Measurements from ENCODE around the gene ARMC7.

ARMC7 gene

DNA sequence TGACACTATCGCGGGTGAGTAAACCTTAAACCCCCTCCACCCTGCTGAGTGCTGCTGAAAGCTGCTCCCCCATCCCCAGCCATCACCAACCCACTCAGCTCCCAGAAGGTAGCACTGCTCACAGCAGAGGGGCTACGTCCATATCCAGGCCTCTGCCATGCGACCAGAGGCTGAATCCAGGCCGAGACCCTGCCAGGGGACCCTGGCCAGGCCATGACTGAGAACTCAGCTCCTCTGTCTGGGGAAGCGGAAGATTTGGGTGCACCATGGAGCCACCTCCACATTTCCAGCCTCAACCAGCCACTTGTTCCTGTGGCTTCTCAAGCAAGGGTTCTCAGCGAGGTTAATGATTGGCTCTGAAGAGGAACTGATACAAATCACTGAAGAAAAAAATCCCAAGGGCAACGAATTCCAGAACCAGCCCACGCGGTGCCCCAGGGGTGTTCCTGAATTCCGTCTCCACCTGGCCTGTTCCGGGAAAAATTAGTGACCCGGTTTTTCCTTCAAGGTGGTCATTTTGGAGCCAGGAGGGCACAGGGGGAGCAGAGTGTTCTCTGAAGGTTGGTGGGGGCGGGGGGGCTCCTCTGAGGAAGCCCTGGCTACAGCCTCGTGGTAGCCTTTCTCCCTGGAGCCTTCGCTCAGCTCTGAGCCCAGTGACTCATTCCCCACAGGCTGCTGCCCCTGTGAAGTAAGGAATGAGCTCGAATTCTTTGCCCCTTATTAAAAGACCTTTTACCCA is 31.3 kb upstream of the ARMC7 start:
- DNase-seq (ENCODE audit: low read depth), result no peak

DNA sequence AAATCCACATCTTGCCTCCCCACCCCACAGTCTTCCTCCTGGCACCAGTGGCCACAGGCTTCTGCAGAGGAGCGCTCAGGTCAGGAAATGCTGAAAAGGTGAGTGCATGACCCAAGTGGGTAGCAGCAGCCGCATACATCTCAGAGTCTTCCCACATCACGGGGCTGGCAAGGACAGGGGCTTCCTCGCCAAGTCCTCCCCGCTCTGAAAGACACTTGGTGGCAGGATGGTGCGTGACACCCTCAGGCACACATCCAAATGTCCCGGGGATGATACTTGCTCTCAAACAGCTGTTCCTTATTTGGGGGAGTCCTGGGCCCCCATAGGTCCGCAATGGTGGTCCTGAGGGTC is 30.8 kb upstream of the ARMC7 start:
- no peak for DNase-seq (ENCODE audit: low read depth)

DNA sequence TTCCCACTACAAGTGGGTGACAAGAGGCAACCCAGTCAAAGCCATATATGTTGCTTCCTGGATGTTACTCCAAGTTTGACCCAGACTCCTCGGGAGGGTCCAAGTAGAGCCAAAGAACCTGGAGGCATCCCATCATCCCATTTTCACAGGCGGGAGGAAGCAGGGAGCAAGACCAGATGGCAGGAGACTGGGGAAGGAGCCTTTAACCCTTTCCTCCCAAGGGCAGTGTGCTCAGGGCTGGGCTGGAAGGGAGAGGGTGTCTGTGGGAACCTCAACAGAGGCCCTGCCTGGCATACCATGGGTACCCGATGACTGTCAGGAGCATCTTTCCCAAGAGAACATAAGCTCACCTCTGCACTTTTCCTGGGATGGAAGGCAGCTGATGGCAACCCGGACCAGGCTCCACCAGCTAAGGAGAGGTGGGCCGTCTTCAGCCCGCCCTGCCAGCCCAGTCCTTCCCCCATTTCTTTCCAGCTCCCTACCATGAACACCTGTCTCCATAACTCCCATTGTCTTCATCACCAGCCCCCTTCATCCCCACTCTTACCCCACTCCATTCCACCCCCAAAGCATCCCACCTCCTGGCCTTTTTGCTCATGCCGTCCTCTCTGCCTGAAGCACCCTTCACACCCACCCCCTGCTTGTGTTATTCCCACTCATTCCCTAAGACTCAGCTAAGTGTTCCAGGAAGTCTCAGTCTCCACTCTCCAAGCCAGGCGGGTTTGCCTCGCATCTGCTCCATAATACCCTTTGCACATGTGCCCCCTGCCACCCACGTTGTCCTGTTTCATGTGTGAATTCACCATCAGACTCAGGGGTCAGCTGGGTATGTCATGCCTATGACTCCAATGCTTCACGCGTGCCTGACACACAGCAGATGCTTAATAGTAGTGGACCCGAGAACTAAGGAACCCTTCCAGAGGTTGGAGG is 27.9 kb upstream of the ARMC7 start:
- DNase-seq (ENCODE audit: low read depth), result no peak

DNA sequence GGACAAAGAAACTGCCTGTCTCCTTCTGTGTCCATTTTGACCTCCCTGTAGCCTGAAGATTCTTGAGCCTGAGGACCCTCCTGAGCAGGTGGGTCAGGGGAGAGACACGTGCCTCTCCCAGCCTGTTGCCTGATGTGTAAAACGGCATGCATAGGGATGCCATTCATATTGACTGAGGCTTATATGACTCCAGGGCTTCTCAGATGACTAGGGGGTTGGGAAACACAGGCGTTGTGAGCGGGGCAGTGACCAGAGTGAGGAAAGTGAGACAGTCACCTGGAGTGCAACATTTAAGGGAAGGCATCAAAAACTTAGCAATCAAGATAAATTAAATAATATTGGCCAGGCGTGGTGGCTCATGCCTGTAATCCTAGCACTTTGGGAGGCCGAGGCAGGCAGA is 27.1 kb upstream of the ARMC7 start:
- no peak for DNase-seq (ENCODE audit: low read depth)

DNA sequence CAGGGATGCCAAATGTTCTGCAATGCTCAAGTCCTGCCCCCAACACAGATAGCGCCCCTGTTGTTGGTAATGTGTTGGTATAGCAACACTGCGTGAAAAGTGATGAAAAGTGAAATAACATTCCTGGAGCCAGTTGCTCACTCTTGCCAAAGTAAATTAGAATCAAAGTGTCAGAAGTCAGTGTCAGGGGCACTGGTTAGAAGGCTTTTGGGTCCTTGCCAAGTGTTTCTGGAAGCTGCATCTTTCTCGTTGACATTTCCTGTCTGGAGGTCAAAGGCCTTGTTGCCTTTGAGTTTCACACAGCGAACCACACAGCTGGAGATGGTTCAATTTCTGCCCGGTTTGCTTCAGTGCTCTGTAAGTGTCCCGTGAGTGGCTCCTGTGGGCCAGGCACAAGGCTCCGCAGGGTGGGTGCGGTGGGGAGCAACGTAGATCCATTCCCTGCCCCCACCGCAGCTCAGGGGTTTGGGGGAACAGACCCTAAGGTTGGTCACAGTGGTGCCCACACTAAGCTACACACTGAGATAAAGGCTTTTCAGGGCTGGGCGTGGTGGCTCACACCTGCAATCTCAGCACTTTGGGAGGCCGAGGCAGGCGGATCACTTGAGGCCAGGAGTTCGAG is 25.6 kb upstream of the ARMC7 start:
- no peak for DNase-seq (ENCODE audit: low read depth)

DNA sequence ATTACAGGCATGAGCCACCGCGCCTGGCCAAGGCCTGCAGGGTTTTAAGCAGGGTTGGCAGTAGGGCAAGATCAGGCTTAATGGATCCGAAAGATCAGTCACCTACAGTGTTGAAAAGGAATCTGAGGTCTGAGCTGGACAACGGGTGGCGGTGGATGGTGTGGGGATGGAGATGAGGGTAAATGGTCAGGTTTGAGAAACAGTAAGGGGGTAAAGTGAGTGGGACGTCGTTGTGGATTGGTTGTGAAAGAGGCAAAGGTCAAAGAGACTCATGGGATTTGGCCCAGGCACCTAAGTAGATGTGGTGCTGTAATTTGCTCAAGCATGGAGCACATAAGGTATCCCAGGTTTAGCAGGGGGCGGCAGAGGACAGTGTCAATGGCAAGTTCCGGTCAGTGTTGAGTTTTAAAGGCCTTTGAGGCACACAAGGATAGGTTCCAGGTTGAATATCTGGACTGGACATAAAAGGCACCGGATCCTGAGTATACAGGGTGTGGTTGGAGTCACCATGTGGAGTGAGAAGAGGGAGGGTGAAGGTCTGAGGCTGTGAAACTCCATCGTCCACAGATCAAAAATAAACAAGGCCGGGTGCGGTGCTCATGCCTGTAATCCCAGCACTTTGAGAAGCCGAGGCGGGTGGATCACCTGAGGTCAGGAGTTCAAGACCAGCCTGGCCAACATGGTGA is 23.1 kb upstream of the ARMC7 start:
- DNase-seq (ENCODE audit: low read depth), result no peak

DNA sequence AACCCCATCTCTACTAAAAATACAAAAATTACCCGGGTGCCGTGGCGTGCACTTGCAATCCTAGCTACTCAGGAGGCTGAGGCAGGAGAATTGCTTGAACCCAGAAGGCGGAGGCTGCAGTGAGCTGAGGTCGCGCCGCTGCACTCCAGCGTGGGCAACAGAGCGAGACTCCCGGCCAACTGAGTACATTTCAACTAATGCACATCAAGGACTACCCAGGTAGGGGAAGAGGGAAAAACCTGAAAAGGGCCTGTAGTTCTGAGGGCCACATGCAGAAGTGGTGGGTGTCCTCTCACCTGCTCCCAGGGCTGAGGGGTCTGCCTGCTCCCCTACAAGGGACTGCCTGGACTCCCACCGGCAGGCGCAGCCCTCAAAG is 22.6 kb upstream of the ARMC7 start:
- DNase-seq (ENCODE audit: low read depth), result no peak

DNA sequence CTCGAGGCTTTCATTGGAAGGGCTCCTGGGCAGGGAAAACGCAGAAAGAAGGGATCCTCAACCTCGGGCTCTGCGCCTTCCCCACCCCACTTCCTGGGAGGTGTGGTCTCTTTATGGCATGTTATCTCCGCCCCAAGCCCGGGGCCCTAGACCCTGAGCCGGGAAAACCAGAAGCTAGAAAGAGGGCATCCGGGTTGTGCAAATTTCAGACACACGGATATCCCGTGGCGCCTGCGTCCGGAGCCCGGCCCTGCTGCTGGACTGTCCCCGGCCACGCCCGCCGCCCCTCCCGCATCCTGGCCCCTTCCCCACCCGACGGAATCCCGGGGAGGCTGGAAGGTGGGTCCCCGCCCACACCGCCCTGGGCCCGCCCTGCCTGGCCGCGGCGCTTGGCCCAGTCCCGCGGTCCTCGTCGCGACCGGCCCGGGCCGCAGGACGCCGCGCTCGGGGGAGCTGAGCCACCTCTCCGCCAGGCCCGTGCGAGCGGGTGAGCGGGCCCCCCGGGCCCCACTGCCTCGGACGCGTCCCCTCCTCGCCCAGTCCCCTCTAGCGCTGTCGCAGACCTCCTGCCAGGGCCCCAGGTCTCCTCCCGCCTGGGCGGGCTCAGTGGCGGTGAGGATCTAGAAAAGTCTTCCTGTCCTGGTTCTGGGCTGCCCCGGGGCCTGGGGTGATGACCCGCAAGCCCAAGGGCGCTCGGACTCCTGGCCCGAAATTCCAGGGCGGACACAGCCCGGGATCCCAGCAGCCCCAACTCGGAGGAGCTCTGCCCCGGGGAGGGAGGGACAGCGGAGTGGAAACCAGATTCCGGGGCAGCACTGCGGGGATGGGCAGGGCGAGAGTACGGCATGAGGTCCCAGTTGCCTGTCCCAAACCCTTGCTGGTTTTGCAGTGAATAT is 22.0 kb upstream of the ARMC7 start, which contains the start of gene SLC16A5:
Gene SLC16A5, plus strand, starts transcription at position 397 of the 896 bp plus-strand sequence. CDS start 5,683 bp downstream, outside the sequence.
- no peak for DNase-seq (ENCODE audit: low read depth)

DNA sequence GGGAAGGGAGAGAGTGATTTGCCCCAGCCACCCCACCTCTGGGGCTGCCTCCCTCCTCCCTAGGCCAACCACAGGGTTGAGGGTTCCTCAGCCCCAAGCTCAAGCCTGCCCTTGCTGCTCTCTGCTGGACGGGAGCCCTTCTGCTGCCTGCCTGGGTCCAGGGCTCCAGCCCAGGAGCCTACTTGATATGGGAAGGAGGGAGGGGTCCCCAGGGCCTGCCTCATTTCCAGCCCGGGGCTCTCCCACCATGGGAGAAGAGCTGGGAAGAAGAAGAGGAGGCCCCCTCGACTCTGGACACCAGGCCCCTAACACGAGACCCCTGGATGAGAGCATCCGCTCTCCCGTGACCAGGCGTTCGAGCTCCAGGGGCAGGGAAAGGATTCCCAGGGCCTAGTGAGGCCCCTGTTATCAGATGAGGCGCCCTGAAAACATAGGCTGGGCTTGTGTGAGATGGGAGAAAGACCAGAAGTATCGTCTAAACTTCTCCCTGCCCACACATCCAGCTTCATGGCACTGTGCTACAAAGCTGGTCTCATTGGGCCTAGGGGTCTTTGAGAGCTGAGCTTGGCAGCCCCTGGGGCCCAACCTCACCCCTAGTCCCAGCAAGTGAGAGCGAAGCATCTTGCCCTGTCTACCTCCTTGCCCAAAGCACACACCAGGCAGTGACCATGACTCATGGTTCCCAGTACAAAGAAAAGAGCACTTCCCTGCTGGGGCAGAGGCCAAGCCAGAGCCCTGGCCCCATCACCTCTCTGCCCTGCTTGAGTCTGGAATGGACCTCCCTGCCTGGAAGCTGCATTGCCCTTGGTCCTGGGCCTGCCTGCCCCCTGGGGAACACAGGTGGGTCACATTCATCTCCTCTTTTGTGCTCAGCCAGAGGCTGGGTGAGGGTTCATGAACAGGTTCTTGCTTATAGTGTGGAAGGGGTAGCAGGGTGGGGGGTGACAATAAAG is 21.0 kb upstream of the ARMC7 start:
- DNase-seq (ENCODE audit: low read depth), result no peak

DNA sequence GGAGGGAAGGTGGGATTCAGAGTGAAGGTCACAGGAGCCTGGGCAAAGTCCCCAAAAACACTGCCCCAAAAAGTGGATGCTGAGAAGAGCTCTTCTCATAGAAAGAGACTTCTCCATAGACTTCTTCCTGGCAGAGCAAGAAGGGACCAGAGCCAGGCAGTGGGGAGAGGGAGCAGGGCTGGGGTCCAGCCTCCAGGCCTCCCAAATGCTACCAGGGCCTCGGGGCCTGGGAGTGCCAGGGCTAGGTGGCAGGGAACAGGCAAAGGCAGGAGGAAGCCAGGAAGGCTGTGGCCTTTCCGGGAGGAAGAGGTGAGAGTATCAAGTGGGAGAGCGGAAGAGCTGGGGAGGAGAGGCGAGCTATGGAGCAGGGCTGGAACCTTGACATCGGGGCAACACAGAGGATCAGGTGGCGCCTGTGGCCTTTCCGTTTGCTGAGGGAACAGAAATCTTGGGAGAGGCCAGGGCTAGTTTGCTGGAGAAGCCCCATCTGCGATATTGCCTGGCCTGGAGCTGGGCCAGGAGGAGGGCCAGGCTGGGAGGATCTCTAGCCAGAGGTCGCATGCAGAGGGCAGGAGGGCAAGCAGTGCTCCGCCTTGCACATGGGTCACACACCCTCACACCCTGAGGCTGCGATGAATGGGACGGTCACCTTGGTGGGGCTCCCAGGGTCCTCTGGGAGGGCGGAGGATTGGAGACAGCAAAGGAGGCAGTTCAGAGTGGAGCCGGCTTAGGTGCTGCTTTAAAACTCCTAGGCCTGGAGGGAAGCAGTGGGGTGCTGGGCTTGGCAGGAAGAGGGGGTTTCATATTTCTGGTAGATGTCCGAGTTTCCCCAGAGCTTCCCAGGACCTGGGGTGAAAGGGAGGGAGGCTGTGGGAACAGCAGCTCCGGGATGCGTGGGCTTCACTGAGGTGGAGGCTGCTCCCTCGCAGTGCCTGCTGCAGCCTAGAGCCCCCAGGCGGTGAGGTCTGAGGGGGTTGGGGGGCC is 18.6 kb upstream of the ARMC7 start:
- no peak for DNase-seq (ENCODE audit: low read depth)

DNA sequence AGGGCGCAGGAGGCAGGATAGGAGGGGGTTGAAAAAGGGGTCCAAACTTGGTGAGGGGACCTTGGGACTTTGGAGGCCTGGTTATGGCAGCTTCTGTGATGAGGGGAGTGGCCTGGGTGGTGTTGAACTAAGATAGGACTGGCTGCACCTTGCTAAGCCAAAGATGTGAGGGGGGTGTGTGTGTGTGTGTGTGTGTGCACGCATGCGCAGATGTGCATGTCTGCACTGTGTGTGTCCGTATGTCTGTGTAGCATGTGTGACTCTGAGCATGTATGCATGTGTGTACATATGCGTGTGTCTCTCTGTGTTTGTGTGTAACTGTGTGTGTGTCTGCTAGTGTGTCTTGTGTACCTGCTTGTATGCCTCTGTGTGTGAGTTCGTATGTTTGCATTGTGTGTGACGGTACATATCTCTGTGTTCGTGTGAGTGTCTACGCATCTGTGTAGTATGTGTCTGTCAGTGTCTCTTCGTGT is 17.9 kb upstream of the ARMC7 start:
- DNase-seq (ENCODE audit: low read depth), result no peak

DNA sequence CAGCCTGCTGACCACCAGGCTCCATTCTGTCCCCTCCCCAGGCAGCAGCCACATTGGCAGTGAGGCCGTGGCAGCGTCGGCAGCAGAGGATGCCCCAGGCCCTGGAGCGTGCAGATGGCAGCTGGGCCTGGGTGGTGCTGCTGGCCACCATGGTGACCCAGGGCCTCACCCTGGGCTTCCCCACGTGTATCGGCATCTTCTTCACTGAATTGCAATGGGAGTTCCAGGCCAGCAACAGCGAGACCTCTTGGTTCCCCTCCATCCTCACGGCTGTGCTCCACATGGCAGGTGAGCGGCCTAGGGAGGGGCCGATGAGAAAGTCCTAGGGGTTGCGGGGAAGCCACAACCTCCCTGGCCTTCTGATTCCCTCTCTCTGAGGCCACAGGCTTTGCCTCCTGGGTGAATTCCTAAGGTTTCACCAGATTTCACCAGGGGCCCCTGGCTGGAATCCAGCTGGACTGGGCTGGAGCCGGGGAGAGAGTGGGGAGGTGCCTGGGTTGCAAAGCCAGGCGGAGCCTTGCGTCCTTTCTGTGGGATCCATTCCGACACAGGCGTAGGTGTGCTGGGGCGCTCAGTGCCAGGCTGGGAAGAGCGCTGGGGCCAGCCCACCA is 16.1 kb upstream of the ARMC7 start:
- no peak for DNase-seq (ENCODE audit: low read depth)

DNA sequence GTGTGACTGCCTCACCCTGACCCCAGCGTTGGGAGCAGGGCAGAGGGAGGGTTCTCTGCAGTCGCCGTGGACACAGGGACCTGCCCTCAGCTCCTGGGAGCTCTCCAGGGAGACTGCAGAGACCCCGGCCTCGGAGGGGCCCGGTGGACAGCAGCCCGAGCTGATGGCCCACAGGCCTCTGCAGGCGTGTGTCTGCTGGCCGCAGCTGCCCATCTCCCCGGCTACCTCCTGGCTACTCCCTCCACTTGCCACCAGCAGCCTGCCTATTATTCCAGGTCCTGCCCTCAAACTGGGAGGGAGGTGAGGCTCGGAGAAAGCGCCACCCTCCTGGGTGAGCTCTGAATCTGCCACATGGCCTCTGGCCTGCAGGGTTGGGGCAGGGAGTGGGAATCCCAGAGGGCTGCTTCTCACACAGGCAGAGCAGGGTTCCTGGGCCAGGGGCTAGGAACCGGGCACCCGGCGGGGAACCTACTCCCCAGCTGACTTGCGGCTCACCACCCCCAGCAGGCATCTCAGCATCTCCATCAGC is 14.8 kb upstream of the ARMC7 start:
- no peak for DNase-seq (ENCODE audit: low read depth)

DNA sequence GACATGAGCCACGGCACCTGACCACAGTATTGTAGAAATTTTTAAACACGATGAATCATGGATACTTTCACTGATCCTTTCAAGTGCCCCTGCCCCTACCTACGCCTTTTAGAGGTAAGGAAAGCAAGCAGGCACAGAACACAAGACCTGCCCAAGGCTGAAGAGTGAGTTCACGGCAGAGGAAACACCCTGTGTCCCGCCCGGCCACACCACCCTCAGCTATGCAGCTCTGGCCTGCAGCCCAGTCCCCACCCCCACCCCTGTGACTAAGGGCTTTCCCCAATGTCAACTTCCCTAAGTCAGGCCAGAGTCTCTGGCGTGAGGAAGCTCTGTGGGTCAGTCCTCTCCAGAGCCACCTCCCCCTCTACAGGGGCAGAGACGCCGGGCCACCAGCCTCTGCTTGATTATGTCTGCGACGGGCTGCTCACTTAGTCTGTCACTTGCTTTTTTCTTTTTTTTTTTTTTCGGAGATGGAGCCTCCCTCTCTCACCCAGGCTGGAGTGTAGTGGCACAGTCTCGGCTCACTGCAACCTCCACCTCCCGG is 13.6 kb upstream of the ARMC7 start:
- DNase-seq (ENCODE audit: low read depth), result no peak

DNA sequence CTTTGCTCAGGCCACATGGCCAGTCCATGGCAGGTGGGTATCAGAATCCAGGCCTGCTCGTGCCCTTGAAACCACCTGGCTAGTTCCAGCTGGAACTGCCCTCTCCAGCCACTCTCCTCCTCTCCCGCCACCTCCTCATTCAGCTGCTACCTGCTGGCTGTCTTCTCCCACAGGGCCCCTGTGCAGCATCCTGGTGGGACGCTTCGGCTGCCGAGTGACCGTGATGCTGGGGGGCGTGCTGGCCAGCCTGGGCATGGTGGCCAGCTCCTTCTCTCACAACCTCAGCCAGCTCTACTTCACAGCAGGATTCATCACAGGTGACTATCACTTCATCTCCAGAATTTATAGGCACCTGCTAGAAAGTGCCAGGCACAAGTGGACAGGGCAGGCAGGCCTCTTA is 11.9 kb upstream of the ARMC7 start:
- no peak for DNase-seq (ENCODE audit: low read depth)

DNA sequence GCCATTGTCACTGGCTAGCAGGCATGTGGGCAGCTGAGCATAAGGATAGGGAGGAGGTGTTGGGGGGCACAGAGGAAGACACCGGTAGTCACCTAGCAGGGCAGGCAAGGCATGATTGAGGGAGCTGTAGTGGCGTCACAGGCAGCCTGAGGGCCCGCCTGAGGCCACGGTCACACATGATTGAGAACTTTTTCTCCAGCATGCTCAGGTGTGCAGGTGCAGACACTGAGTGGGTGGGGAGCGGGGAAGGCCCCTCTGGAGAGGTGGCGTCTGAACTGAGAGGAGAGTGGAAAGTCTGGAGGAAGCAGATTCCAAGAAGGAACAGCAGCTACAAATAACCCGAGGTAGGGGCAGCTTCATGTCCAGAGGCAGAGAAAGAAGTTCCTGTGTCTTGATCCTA is 10.9 kb upstream of the ARMC7 start:
- no peak for DNase-seq (ENCODE audit: low read depth)

DNA sequence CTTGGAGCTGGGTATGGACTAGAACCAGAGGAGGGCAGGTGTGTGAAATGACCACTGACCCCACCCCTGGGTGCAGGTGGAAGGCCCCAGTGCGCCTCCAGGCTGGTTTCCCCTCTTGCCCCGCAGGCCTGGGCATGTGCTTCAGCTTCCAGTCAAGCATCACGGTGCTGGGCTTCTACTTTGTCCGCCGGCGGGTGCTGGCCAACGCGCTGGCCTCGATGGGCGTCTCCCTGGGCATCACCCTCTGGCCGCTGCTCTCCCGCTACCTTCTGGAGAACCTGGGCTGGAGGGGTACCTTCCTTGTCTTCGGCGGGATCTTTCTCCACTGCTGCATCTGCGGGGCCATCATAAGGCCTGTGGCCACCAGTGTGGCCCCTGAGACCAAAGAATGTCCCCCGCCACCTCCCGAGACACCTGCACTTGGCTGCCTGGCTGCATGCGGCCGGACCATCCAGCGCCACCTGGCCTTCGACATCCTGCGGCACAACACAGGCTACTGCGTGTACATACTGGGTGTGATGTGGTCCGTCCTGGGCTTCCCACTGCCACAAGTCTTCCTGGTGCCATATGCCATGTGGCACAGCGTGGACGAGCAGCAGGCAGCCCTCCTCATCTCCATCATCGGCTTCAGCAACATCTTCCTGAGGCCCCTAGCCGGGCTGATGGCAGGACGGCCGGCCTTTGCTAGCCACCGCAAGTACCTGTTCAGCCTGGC is 9.7 kb upstream of the ARMC7 start:
- no peak for DNase-seq (ENCODE audit: low read depth)
